ENCODE measurements around the gene ECEL1.

DNA sequence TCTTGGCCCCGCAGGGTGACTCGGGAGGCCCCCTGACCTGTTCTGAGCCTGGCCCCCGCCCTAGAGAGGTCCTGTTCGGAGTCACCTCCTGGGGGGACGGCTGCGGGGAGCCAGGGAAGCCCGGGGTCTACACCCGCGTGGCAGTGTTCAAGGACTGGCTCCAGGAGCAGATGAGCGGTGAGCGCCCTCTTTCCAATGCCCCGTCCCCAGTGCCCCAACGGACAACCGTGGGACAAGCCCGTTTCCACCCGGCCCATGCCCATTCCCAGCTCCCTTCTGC lies 35.7 kb upstream of the ECEL1 start:
- TF ChIP-seq, protein P1, sequence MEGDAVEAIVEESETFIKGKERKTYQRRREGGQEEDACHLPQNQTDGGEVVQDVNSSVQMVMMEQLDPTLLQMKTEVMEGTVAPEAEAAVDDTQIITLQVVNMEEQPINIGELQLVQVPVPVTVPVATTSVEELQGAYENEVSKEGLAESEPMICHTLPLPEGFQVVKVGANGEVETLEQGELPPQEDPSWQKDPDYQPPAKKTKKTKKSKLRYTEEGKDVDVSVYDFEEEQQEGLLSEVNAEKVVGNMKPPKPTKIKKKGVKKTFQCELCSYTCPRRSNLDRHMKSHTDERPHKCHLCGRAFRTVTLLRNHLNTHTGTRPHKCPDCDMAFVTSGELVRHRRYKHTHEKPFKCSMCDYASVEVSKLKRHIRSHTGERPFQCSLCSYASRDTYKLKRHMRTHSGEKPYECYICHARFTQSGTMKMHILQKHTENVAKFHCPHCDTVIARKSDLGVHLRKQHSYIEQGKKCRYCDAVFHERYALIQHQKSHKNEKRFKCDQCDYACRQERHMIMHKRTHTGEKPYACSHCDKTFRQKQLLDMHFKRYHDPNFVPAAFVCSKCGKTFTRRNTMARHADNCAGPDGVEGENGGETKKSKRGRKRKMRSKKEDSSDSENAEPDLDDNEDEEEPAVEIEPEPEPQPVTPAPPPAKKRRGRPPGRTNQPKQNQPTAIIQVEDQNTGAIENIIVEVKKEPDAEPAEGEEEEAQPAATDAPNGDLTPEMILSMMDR (IDR thresholded peaks at IDR 0.05) = no peak
- no peak for TF ChIP-seq POLR2A (IDR thresholded peaks at IDR 0.05)
